Measurements from ENCODE around the gene APOB.

APOB gene

DNA sequence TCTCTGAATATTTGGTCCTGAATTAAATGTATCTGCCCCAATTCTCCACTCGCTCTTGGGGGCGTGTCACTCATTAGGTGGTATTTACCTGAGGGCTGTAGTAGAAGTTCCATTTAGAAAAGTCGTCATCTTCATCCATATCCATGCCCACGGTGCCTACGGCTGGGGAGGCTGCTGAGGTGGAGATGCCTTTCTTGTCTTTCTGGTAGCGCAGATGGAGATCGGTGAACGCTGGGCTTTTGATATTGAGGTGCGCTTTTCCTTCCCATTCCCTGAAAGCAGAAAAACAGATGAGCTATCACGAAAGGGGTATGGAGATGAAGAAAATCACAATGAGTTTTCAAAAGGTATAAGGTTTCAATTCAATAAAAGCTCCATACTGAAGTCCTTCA is 39.7 kb downstream of the APOB start:
- DNase-seq = no peak

DNA sequence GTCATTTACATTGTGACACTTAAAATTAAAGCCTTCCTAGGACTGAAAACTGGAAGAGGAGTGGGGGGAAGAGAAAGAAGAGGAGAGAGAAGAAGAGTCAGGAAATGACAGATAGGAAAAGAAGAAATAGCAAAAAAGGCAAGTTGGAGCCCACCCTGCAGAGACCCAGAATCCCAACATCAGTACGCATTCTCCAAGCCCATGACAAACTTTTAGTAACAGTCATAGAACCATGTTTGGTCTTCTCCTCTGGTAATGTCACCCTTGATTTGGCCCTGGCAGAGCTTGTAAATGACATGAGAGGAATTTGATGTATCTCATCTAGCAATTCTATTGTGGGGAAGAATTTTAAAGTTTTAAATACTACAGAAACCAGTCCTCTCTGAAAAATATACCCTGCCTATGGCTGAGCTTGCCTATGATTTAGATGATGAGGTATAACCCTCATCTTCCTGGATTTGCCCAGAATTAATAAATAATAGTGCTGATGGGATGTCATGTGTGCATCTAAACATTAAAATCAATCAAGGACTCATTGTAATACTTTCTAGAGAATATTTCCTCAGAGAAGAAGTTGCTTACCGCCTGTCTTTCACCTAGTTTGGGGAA is 40.2 kb downstream of the APOB start:
- DNase-seq = no peak

DNA sequence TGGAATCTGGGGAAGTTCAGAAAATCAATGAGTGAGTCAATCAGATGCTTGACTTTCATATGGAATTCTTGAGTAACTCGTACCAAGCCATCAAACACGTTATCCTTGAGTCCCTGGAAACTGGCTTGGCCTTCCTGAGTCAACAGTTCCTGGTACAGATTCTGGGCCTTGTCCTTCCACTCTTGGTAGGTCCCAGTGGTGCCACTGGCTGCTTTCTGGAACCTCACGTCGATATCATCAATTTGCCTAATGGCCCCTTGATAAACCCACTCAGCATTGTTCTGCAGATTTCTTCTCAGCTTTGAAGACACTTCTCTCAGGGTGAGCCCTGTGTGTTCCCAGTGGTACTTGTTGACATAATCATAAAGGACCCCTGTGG is 41.1 kb downstream of the APOB start:
- DNase-seq = no peak

DNA sequence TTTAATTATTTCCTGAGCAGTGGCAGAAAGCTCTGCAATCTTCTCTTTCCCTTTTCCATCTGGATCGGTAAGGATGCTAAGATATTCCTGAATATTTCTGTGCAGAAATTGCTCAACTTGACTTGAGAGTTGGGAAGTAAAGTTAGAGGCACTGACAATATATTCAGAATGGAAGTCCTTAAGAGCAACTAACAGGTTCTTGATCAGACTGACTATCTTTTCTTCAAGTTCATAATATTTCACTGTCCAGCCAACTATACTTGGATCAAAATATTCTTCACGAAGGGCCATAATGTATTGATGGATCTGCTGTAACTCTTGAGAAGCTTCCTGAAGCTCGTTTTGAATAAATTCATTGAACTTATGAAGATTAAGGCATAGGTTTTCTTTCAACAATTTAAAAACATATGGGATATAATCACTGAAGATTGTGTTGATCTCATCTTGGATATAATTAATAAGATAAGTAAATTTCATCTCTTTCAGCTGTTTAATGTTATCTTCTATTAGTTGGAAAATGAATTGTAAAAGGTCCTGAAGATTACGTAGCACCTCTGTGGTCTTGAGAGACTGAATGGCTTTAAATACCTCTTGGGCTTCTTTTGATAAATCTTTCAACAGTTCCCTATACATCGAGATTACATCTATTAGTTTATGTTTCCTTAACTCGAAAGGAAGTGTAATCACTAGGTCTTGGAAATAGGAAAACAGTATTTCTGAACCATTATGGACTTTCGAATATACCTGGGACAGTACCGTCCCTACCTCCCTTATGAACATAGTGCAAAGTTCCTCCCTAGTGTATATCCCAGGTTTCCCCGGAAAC is 41.7 kb downstream of the APOB start:
- no peak for DNase-seq

DNA sequence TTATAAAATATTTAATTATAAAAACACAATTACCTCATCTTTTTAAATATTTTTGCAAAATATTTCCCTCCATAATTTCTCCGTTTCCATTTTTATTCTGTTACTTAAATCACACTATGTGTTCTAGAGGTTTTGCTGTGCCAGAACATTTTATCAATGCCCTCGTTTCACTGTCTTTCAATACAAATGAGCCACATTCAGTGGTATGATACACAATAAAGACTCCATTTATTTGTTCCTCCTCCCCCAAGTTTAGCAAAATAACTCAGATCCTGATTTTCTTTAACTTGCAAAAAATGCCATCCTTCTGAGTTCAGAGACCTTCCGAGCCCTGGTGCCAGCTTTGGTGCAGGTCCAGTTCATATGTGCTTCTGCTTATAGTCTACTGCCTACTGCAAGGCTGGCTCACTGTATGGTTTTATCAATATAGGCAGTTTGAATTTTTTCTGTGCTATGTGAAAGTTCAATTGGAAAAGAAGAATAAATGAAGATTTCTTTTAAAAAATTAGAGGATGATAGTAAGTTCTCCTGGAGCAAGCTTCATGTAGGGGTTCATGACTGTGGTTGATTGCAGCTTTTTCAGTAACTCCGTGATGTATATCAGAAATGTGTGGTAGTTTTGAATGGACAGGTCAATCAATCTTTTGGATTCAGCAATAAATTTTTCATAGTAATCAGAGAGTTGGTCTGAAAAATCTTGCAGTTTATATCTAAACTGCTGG is 42.5 kb downstream of the APOB start:
- no peak for DNase-seq

DNA sequence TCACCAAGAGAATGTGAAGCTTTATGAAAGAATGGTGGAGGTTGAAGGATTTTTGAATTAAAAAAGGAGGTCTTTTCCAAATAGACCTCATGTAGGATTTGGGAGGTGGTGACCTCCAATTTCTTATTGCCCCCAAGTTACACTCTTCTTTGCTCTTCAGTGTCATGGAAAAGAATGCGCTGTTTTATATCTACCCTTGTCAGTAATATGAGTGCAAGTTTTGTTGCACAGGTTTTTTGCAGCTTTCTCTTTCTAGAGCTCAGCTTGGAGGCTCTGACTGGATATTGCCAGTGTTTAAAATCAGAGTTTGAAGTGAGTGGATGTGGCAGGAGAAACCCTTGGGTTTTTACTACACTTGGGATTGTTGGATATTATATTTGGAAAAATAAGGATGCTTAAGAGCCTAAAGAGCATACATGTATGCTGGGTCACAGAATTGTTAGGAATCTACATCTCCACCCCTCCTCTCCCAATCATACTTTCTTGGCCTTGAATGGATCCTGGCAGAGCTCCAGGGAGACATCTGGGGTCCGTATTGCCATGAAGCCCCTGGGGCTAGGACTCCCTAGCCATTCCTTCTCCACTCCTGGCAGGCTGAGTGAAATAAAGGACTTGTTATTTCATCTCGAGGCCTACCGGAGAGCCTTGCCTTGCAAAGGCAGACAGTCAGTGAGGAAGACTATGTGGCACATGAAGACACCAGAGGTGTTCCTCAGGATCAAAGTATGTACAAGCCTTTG is 43.8 kb downstream of the APOB start:
- no peak for DNase-seq

DNA sequence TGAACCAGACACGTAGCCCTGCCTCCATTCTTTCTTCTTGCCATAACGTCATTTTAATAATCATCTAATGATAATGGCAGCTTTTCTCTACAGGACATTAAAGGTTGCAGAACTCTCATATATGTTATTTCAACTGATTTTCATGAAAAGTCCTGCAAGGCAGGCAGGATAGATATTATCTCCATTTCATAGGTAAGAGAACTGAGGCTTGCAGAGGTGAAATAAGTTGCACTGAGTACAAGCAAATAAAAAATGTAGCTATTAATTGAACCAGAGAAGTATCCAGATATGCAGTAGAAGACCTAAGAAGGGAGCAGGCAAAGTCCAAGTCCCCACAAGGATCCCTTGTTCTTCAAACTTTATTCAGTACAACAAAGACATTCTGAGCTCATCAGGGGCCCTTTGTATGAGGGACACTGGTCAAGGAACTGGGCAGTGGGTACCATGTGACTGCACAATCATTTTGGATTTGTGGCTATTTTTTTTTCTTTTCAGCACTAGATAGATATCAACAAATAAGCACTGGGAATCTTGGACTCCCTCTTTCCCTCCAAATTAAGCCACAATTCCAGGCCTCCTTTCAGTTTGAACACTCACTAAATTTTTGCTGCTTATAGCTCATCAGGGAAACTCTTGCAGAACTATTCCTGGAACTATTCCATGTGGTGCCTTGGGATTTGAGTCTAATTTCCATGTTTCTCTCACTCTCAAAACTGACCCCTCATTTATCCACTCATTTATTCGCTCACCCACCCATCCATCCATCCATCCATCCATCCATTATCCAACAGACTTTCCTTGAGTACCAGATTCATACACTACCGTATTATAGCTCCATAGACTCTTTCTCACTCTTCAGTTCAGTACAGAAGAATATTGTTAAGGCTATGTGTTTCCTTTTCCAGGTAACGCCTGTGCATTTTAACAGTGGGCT is 44.6 kb downstream of the APOB start:
- DNase-seq = no peak

DNA sequence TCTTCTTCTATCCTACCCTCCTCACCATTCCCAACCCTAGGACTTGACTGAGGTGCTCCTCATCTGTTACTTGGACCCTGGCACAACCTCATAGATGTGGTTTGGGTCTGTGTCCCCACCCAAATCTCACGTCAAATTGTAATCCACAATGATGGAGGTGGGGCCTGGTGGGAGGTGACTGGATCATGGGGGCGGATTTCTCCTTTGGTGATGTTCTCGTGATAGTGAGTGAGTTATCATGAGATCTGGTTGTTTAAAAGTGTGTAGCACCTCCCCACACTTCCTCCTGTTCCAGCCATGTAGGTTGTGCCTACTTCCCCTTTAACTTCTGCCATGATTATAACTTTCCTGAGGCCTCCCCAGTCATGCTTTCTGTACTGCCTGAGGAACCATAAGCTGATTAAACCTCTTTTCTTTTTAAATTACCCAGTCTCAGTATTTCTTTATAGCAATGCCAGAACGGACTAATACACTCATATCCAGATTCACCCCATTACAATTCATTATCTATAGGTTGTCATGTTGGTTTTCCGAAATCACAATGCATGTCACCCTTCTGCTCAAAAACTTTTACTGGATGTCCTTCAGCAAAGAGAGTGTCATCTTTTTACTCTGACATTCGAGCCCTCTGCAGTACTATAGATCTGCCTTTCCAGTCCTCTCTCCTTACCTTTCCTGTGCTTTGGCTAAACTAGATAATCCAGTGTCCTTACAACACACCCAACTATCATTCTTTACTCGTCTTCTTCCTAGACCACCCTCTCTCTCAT is 45.7 kb downstream of the APOB start:
- no peak for DNase-seq

DNA sequence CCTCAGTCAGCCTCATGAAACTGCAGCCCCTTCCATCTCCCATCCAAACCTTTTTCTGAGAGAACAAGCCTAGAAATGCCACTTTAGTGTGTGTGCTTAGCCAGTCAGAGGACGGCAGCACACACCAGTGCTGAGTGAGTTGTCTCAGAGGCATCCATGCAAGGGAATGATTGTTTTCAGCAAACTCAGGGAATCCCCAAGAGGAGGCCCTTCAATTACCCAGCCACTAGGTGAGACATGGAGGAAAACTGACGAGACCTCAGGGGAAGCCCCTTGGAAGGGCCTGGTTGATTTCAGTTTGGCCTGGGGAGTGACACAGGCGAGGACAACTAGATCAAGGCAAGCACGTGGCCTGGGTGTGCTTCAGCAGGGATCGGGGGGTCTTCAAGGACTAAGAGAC is 49.7 kb downstream of the APOB start:
- no peak for DNase-seq

DNA sequence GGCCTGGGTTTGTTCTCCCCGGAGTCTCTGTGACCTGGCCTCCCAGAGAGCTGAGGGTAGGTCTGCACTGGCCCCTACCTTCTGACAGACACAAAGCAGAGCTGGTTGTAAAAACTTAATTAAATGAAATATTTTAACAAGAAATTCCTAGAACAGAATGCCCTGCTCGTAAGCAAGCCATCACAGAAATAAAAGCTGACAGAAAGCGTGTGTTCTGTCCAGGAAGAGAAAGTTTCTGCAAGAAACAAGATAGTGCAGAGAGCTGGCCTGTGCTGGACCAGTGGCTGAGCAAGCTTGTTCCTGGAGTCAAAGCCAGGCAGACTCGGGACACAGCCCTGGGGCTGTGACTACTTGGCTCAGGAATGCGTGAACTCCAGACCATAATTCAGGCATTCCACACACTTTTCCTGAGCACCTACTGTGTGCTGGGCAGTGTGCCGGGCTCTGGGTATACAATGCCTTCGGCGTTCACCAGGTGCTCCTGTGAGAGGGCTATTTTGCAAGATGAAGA is 51.6 kb downstream of the APOB start:
- DNase-seq = no peak

DNA sequence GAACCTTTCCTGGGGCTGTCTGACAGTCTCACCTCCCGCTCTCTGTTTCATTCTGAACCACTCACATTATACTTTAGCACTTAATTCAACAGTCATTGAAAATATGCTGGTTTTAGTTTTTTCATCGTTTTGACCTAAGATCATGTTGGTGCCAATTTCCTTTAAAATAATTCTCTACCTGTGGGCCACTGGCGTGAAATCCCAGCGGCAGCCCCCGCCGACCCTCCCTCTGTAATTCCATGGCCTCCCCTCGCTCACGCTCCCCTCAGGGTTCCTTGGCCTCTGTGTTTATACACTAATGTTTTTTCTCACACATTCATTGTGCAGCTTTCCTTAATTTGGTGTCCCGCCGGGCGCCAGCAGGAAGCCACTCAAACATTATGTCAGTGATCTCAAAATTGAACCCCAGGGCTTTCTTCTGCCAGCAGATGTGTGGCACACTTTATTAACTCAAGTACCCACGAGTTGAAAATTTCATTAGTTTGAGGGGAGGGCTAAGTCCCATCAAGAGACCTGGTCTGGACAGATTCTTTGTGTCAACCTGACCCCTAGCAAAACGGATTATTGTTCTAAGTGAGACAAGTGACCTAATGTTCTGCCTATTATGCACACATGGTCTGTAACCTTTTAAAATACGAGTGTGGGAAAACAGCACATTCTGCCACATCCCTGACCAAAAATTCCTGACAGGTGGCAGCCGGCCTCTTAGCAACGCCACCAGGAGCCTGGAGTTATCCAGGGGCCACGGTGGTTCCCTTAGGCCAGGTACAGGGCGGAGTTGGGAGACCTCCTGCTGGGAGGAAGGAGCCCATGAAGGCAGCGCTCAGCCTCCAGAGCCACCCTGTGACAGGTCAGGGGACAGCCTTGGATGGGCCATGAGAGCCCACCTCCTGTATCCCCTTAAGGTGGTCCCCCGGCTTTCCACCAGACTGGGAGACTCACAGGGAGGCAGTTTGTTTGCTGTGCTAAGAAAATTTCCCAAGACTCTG is 53.1 kb downstream of the APOB start:
- no peak for DNase-seq

DNA sequence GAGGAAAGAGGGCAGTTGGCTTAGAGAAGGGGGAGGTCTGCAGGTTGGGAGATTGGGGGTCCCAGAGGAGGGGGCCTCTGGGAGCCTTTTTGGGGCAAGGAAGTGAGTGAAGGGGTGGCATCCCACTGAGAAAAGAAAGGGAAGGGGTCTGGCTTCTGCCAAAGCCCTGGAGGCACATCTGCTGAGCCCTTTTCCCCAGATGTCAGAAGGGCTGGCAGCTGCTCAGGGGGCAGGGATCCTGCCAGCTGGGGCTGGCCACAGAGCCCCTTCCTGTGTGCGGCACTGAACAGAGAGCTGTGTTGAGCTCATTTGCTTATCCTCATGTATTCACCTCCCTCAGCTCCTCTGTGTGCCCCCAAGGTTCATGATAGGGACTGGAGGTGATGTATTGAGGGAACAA is 54.5 kb downstream of the APOB start:
- no peak for DNase-seq

DNA sequence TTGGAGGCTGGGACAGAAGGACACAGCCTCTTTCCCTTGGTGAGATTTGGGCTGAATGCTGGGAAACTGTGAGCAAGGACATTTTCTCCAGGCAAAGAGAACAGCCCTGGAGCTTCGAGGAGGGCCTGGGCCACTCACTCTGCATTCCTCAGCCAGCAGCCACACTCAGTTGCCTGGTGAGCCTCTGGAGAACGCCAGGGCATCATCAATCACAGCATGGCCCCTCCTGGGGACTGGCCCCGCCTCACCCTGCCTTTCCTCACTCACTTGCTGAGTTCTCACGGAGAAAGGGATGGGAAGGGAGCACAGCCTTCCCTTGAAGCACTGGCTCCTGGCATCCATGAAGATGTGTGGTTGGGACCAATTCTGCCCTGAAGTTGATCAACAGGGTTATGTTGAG is 55.0 kb downstream of the APOB start:
- DNase-seq = no peak

DNA sequence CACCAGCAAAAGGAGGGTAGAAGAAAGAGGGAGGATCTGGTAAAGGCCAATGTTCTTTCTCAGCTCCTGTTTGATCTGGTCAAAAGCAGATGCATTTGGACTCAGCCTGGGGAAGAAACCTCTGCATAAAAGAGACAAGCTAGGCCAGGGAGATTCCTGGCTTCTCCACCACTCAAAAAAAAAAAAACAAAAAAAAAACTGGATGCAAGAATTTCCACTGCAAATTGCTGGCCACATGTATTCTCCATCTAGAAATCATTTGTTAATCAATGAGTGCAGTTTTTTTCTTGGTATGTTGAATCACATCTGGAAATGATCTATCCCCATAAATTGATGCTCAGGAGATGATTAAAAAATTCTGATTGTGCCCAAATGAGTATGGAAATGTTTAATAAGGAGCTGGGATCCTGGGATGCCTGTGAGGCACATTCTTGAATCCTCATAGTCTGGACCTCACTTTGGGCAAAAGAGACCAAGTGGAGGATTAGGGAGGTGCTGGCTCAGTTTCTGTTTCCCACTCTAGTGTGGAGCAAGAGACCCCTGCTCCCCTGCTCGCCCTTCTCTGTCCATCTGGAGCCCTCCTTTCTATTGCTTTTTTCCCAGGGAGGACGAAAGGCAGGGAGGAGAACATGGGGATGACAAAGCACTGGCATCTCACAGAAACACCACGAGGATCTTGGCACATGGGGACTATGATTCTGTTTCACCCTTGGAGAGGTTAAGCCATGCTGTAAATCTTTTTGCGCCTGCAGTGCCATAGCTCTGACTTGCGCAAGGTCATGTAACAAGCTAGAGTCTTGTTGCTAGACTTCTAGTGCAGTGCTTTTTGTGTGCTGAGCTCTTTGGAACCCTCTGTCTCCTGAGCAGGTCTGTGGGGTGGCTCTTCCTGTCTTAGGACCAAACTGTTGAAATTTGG is 57.6 kb downstream of the APOB start:
- no peak for DNase-seq

DNA sequence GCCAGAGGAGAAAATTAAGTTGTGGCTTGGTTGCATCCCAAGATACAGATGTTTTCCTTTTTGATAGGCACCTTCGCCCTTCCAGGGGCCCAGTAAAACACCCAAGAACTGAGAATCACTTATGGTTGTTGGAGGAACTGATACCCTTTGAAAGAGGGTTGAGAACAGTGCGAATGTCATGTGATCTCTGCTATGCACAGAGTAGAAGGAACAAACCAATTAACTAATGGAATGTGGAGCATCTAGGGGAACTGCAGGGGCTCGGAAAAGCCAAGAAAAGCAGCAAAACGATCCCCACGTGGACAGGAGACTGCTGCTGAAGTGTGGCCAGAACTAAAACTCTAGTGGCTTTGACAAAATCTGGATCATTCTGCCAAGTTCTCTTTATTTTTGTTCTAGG is 58.8 kb downstream of the APOB start:
- no peak for DNase-seq

DNA sequence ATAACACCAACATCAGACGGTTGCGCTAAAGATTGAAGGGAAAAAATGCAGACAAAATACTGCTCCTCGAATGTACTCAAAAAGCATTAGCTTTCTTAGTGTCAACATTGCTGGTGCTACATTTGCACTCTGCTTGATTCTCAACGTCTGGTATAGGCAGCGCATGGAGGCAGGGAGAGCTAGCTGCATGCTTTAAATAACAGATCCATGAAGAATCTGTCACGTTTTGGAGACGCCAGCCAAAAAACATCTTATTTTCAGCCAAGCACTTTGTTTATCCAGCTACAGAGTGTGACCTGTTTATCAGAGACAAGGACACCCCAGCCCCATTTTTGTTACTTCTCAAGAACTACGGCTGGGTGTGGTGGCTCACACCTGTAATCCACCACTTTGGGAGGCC is 59.5 kb downstream of the APOB start:
- DNase-seq = no peak

DNA sequence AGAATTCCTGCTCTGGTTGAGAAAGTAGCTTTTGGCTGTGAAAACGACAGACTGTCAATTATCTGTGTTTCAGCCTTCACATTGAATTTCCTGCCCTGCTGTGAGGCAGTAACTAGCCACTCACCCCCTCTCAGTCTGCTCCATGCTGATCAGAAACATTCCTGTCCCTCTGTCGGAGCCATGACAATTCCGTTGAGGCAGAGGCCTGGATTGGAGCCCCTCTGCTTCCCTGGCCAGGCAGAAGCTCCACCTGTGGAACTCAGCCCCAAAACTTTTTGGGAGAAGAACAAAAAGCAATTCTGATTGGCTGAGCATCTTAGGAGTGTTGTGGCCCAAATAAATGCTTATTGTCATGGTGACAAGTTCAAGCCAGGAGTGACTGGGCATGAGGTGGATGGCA is 60.0 kb downstream of the APOB start:
- no peak for DNase-seq

DNA sequence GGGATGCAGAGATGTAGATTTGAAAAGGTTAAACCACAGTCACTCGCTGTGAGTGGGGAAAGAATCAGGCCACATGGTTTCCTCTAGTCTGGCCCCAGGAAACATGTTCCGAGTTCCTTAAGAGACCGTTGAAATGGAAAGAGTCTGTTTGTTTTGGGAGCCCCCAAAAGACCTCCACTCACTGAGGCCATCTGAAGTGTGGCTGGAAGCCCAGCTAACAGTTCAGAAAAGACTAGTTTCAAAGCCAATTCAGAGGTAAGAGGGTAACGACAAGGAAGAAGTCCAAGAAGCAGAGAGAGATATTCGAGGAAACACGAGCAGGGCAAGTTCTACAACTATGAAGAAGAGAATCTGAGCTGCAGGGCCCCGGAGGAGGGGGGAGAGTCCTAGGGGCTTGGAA is 61.0 kb downstream of the APOB start:
- no peak for DNase-seq
